H1 (cell line): ENCODE results near the gene SLC39A11. TPM values are rescaled to one million over a fixed set of nuclear protein-coding genes. Genes with fewer than 3 reads are reported as not detected.

ENCODE experiments used
- CTCF ChIA-PET: fragments of 300-600 bp; sonication (Branson Sonifier 250); formaldehyde crosslinking; loops from one replicate; lab custom pipeline; 2021; ENCODE audit not compliant: partially characterized antibody; lab: Charles Lee
- POLR2A ChIA-PET: fragments of 300-600 bp; sonication (Branson Sonifier 250); formaldehyde crosslinking; loops from one replicate; lab custom pipeline; 2021; ENCODE audit warnings: inconsistent platforms; ENCODE audit not compliant: partially characterized antibody; lab: Charles Lee
- DNase-seq, 2 experiments: peaks; one replicate each; pipeline versions ENCODE4 v3.0.0 to v3.0.0-alpha.2; 2010 to 2022; ENCODE audit warnings: low spot score in 2 of 2, low read depth in 1 of 2, mixed read lengths in 1 of 2
- FAIRE-seq: peaks from 2 replicates; lab custom pipeline; 2011; peaks lifted over from hg19 to GRCh38; lab: Jason Lieb, UNC
- H2AFZ ChIP-seq: 2 replicates; pipeline ENCODE4 v1.8.1; 2012; ENCODE audit warnings: low read length, inconsistent platforms
- H2AK5ac ChIP-seq: 2 replicates; pipeline ENCODE4 v1.6.1; 2013; ENCODE audit warnings: low read depth, low read length
- H2BK120ac ChIP-seq: replicated peaks from 2 replicates; pipeline ENCODE3; 2013; ENCODE audit warnings: low read depth, low read length, inconsistent platforms
- H2BK12ac ChIP-seq: 2 replicates; pipeline ENCODE4 v1.6.1; 2013; ENCODE audit warnings: low read depth, low read length
- H2BK15ac ChIP-seq: 2 replicates; pipeline ENCODE4 v1.6.1; 2013; ENCODE audit warnings: low read length
- H2BK20ac ChIP-seq: 2 replicates; pipeline ENCODE4 v1.6.1; 2013; ENCODE audit warnings: low read length
- H2BK5ac ChIP-seq: 2 replicates; pipeline ENCODE4 v1.6.1; 2013; ENCODE audit warnings: low read depth, low read length
- H3K14ac ChIP-seq: 2 replicates; pipeline ENCODE4 v1.6.1; 2013; ENCODE audit warnings: inconsistent platforms; ENCODE audit not compliant: insufficient read length
- H3K18ac ChIP-seq: 2 replicates; pipeline ENCODE4 v1.6.1; 2013; ENCODE audit warnings: low read length; ENCODE audit errors: extremely low read depth
- H3K23ac ChIP-seq: 2 replicates; pipeline ENCODE4 v1.6.1; 2013; ENCODE audit warnings: inconsistent platforms; ENCODE audit not compliant: insufficient read length
- H3K23me2 ChIP-seq: 2 replicates; pipeline ENCODE4 v1.6.1; 2013; ENCODE audit warnings: low read depth, low read length
- H3K27ac ChIP-seq: 2 replicates; pipeline ENCODE4 v1.6.1; 2011; ENCODE audit warnings: low read depth, low read length, inconsistent platforms
- H3K27me3 ChIP-seq, 4 experiments: replicated peaks in 1 of 4; 1 replicate in 1 of 4; 2 replicates in 3 of 4; pipeline versions ENCODE4 v1.6.1 to v1.8.1; 2011 to 2013; ENCODE audit warnings: low read length in 3 of 4, mild to moderate bottlenecking in 3 of 4, inconsistent platforms in 2 of 4, mixed read lengths in 2 of 4, moderate library complexity in 1 of 4; ENCODE audit not compliant: control insufficient read depth in 3 of 4, insufficient read depth in 3 of 4; ENCODE audit errors: extremely low read depth in 1 of 4
- H3K36me3 ChIP-seq, 4 experiments: 2 replicates each; pipeline versions ENCODE4 v1.6.1 to v1.8.1; 2011 to 2013; ENCODE audit warnings: mild to moderate bottlenecking in 4 of 4, low read length in 3 of 4, moderate library complexity in 2 of 4, control low read depth in 1 of 4, inconsistent platforms in 1 of 4; ENCODE audit not compliant: insufficient read depth in 4 of 4, control insufficient read depth in 2 of 4
- H3K4ac ChIP-seq: replicated peaks from 2 replicates; pipeline ENCODE3; 2013; ENCODE audit warnings: low read length, low read depth, mixed read lengths, inconsistent platforms; ENCODE audit not compliant: insufficient read length
- H3K4me1 ChIP-seq, 4 experiments: replicated peaks in 1 of 4; 1 replicate in 1 of 4; 2 replicates in 3 of 4; pipeline versions ENCODE4 v1.6.1 to v1.8.1; 2011 to 2013; ENCODE audit warnings: low read length in 3 of 4, inconsistent platforms in 2 of 4, mixed read lengths in 1 of 4; ENCODE audit not compliant: insufficient read depth in 4 of 4, control insufficient read depth in 3 of 4
- H3K4me2 ChIP-seq, 2 experiments: 2 replicates each; pipeline versions ENCODE4 v1.6.1 to v1.8.1; 2011 to 2013; ENCODE audit warnings: low read depth in 2 of 2, low read length in 2 of 2, control low read depth in 1 of 2, inconsistent platforms in 1 of 2, mild to moderate bottlenecking in 1 of 2; ENCODE audit not compliant: insufficient read depth in 1 of 2
- H3K4me3 ChIP-seq, 4 experiments: fragments of 200-600, 300-600 bp in 1 of 4; sonication (generic), shearing (Covaris generic), sonication (Bioruptor Twin) in 1 of 4; 2 replicates each; pipeline versions ENCODE4 v1.5.1 to v1.8.1; 2011 to 2016; ENCODE audit warnings: low read length in 4 of 4, low read depth in 3 of 4, control low read depth in 2 of 4, inconsistent platforms in 2 of 4, mild to moderate bottlenecking in 2 of 4, mixed read lengths in 1 of 4, moderate library complexity in 1 of 4; ENCODE audit not compliant: insufficient read depth in 2 of 4; ENCODE audit errors: extremely low read depth in 1 of 4
- H3K56ac ChIP-seq: replicated peaks from 2 replicates; pipeline ENCODE3; 2013; ENCODE audit warnings: low read depth, mild to moderate bottlenecking, mixed read lengths, low read length, inconsistent platforms; ENCODE audit not compliant: insufficient read length
- H3K79me1 ChIP-seq: 2 replicates; pipeline ENCODE4 v1.6.1; 2013; ENCODE audit warnings: low read depth, low read length, control low read depth
- H3K79me2 ChIP-seq, 2 experiments: 2 replicates each; pipeline versions ENCODE4 v1.6.1 to v1.8.1; 2012 to 2013; ENCODE audit warnings: low read length in 2 of 2, mild to moderate bottlenecking in 2 of 2, inconsistent platforms in 1 of 2; ENCODE audit not compliant: insufficient read depth in 2 of 2, control insufficient read depth in 1 of 2
- H3K9ac ChIP-seq, 4 experiments: replicated peaks in 1 of 4; 1 replicate in 1 of 4; 2 replicates in 3 of 4; pipeline versions ENCODE4 v1.6.1 to v1.8.1; 2011 to 2013; ENCODE audit warnings: low read depth in 3 of 4, low read length in 3 of 4, control low read depth in 2 of 4, mild to moderate bottlenecking in 2 of 4, moderate library complexity in 2 of 4, inconsistent platforms in 1 of 4; ENCODE audit errors: extremely low read depth in 1 of 4
- H3K9me3 ChIP-seq, 2 experiments: 2 replicates each; pipeline versions ENCODE4 v1.6.1 to v1.8.1; 2012 to 2013; ENCODE audit warnings: mild to moderate bottlenecking in 2 of 2, moderate library complexity in 2 of 2, control low read depth in 1 of 2, inconsistent platforms in 1 of 2, low read depth in 1 of 2, low read length in 1 of 2, mixed read lengths in 1 of 2; ENCODE audit not compliant: insufficient read depth in 2 of 2
- H4K20me1 ChIP-seq, 2 experiments: replicated peaks in 1 of 2; 2 replicates each; pipeline versions ENCODE3 to v1.8.1; 2011 to 2013; ENCODE audit warnings: inconsistent platforms in 2 of 2, low read length in 2 of 2, mild to moderate bottlenecking in 1 of 2; ENCODE audit not compliant: insufficient read depth in 2 of 2, control insufficient read depth in 1 of 2
- H4K5ac ChIP-seq: 2 replicates; pipeline ENCODE4 v1.6.1; 2013; ENCODE audit warnings: low read length, low read depth, mixed read lengths, inconsistent platforms; ENCODE audit not compliant: insufficient read length
- H4K8ac ChIP-seq: 2 replicates; pipeline ENCODE4 v1.8.0; 2013; ENCODE audit warnings: mild to moderate bottlenecking, moderate library complexity, low read length, inconsistent platforms; ENCODE audit not compliant: insufficient read depth; ENCODE audit errors: extremely low read depth
- H4K91ac ChIP-seq: replicated peaks from 2 replicates; pipeline ENCODE3; 2013; ENCODE audit warnings: low read length, mixed read lengths, inconsistent platforms; ENCODE audit not compliant: insufficient read length
- CEBPB ChIP-seq: IDR thresholded peaks from 2 replicates; pipeline ENCODE4 v1.6.1; 2012; ENCODE audit warnings: low read depth, low read length
- HDAC2 ChIP-seq, 2 experiments: fragments of 300-600 bp in 1 of 2; sonication (generic) in 1 of 2; IDR thresholded peaks; 2 replicates each; pipeline ENCODE4 v1.6.1; 2011 to 2012; ENCODE audit warnings: low read depth in 2 of 2, low read length in 2 of 2, mild to moderate bottlenecking in 2 of 2, moderate library complexity in 2 of 2, borderline replicate concordance in 1 of 2, inconsistent platforms in 1 of 2
- JUND ChIP-seq: IDR thresholded peaks from 2 replicates; pipeline ENCODE4 v1.6.1; 2011; ENCODE audit warnings: mild to moderate bottlenecking, improper control_type of control experiment, low read length
- RAD21 ChIP-seq, 2 experiments: IDR thresholded peaks in 1 of 2; conservative IDR thresholded peaks in 1 of 2; 2 replicates each; pipeline ENCODE4 v1.6.1; 2011; ENCODE audit warnings: low read depth in 2 of 2, low read length in 2 of 2, improper control_type of control experiment in 1 of 2, inconsistent platforms in 1 of 2, mild to moderate bottlenecking in 1 of 2, moderate library complexity in 1 of 2
- SP4 ChIP-seq: IDR thresholded peaks from 2 replicates; pipeline ENCODE4 v1.6.1; 2012; ENCODE audit warnings: low read length, inconsistent platforms
- SUZ12 ChIP-seq: fragments of 200-600 bp; sonication (generic); IDR thresholded peaks from 2 replicates; pipeline ENCODE4 v1.6.1; 2012; ENCODE audit warnings: mild to moderate bottlenecking, inconsistent platforms, low read length, moderate library complexity, mixed read lengths
- WGBS, 2 experiments: shearing (Covaris generic) in 1 of 2; methylation state at CpG; one replicate each; pipeline versions ENCODE4 v1.1.6 to v1.1.7; 2013 to 2015; ENCODE audit warnings: low lambda C conversion rate in 2 of 2, mixed read lengths in 2 of 2, inconsistent platforms in 1 of 2, low coverage in 1 of 2, missing lambda C conversion rate in 1 of 2; ENCODE audit not compliant: insufficient replicate concordance in 2 of 2, insufficient coverage in 1 of 2, insufficient read length in 1 of 2; ENCODE audit errors: extremely low coverage in 1 of 2, missing lambda C conversion rate in 1 of 2; 5-methylcytosine and 5-hydroxymethylcytosine counted together
- polyA plus RNA-seq, 7 experiments: library from polyadenylated mRNA; depleted of rRNA in 3 of 7; stranded (reverse) in 5 of 7; unstranded in 2 of 7; fragments of >200 nt in 5 of 7; fragments of 200-250 nt in 2 of 7; gene quantifications; 1 replicate in 5 of 7; 2 replicates in 1 of 7; 4 replicates in 1 of 7; pipeline versions ENCODE4 v1.2.1 to v1.2.3, GENCODE V29; 2011 to 2013; ENCODE audit warnings: missing spikeins in 2 of 7, mixed read lengths in 2 of 7
- total RNA-seq: library from RNA; stranded (reverse); fragmentation: NEBNext Ultra II Directional; extraction: Animal tissue kit (Norgen Biotek cat#: 25700); gene quantifications from 2 replicates; pipeline ENCODE4 v1.2.1, GENCODE V29; 2021
- TF ChIP-seq, protein P1 (sequence below): IDR thresholded peaks from 2 replicates; pipeline ENCODE4 v1.6.1; 2011; ENCODE audit warnings: low read length, improper control_type of control experiment
- TF ChIP-seq, protein P2 (sequence below), 3 experiments: IDR thresholded peaks; 1 replicate in 2 of 3; 2 replicates in 1 of 3; pipeline versions ENCODE4 v1.5.1 to v1.6.1; 2011; ENCODE audit warnings: low read length in 3 of 3, mild to moderate bottlenecking in 3 of 3, inconsistent platforms in 2 of 3, low read depth in 1 of 3, moderate library complexity in 1 of 3; ENCODE audit not compliant: insufficient read depth in 1 of 3; ENCODE audit errors: control extremely low read depth in 1 of 3

The SLC39A11 gene
- total and polyA plus RNA-seq, 2 of the 8 experiments (the other 6 are each of a cell fraction or from before 2014, with no cell fraction given) = 12.2 to 19.6 TPM

DNA sequence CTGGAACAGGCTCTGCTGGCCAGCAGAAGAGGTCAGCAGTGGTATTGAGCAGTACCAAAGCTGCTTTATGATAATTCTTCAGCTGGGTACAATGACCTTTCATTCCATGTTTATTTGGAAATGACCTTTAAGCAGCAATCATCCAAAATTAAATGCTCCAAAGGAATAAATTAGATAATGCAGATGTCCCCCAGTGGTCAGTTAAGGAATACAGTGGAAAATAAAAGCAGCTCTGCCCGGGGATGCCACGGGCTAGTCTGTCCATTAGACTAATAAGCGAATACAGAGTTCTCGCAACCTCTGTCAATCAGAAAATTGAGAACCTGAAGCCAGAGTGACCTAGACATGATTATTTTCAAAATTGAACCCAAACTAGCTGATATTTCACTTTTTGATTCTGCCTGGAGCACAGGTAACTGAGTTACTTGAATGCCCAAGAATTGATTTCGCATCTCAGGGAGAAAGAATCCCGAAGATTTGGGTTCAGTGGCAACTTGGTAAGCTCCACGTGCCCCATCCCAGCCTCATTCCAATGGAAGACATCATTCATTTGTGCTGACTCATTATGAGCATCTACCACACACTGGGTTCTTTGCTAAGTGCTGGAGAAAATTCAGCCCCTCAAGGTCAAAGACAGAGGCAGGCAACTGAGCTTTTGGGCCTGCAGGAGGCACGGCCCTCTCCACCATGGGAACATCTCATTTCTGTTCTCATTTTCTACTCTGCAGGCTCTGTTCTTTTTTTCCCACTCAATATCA lies 34.4 kb upstream of the SLC39A11 start:
- H3K4ac ChIP-seq = no peak overlapping the region
- DNase-seq (no peak), FAIRE-seq (no peak)
- no peaks in the 10 kb centered on the region for H3K23me2 ChIP-seq
- H3K9me3 ChIP-seq = no peaks in the 10 kb centered on the region
- no peak overlapping the region for H2AFZ ChIP-seq
- H3K36me3 ChIP-seq = no peaks in the 10 kb centered on the region
- no peak overlapping the region for H3K23ac ChIP-seq
- ChIA-PET POLR2A (interaction anchor here (1.2 kb wide), 1 partner anchor 14 kb away, joined by 3 read pairs; no protein-coding TSS in a partner anchor), CTCF (interaction anchor here (0.7 to 2.4 kb wide), 10 partner anchors 8 to 401 kb away, joined by 3 to 11 read pairs (median 4); no protein-coding TSS in a partner anchor)
- no peak overlapping the region for H2BK12ac ChIP-seq
- no peak overlapping the region for H3K4me2 ChIP-seq
- H3K4me3 ChIP-seq = no peak overlapping the region
- no peaks in the 10 kb centered on the region for H4K20me1 ChIP-seq
- no peak overlapping the region for H3K27ac ChIP-seq
- no peaks in the 10 kb centered on the region for H3K79me1 ChIP-seq
- peak overlapping the region; percentile 15; the same call in 1 of the 2 replicates for H4K8ac ChIP-seq
- TF ChIP-seq SP4 (no peak), RAD21 (IDR thresholded peaks at IDR 0.05 in 1 of 2, conservative IDR thresholded peaks at IDR 0.05 in 1 of 2; ENCODE audit: low read depth in 2 of 2, low read length in 2 of 2) (no peak), HDAC2 (IDR thresholded peaks at IDR 0.05; ENCODE audit: borderline replicate concordance in 1 of 2, low read depth in 2 of 2, low read length in 2 of 2) (no peak), CEBPB (no peak), JUND (no peak), SUZ12 (no peak)
- TF ChIP-seq, protein P1, sequence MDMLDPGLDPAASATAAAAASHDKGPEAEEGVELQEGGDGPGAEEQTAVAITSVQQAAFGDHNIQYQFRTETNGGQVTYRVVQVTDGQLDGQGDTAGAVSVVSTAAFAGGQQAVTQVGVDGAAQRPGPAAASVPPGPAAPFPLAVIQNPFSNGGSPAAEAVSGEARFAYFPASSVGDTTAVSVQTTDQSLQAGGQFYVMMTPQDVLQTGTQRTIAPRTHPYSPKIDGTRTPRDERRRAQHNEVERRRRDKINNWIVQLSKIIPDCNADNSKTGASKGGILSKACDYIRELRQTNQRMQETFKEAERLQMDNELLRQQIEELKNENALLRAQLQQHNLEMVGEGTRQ = no peak
- TF ChIP-seq, protein P2, sequence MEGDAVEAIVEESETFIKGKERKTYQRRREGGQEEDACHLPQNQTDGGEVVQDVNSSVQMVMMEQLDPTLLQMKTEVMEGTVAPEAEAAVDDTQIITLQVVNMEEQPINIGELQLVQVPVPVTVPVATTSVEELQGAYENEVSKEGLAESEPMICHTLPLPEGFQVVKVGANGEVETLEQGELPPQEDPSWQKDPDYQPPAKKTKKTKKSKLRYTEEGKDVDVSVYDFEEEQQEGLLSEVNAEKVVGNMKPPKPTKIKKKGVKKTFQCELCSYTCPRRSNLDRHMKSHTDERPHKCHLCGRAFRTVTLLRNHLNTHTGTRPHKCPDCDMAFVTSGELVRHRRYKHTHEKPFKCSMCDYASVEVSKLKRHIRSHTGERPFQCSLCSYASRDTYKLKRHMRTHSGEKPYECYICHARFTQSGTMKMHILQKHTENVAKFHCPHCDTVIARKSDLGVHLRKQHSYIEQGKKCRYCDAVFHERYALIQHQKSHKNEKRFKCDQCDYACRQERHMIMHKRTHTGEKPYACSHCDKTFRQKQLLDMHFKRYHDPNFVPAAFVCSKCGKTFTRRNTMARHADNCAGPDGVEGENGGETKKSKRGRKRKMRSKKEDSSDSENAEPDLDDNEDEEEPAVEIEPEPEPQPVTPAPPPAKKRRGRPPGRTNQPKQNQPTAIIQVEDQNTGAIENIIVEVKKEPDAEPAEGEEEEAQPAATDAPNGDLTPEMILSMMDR (IDR thresholded peaks at IDR 0.05; ENCODE audit: control extremely low read depth in 1 of 3, insufficient read depth in 1 of 3, low read depth in 1 of 3, low read length in 3 of 3) = no peak
- no peak overlapping the region for H2AK5ac ChIP-seq
- peaks cover 0 to 4% (median 0%) of the 10 kb centered on the region in 4 experiments; a peak in 2 of 7 replicates for H3K4me1 ChIP-seq
- no peak overlapping the region for H2BK120ac ChIP-seq
- no peak overlapping the region for H2BK20ac ChIP-seq
- H3K9ac ChIP-seq = no peak overlapping the region
- H2BK5ac ChIP-seq = no peak overlapping the region
- no peak overlapping the region for H4K91ac ChIP-seq
- H3K79me2 ChIP-seq = no peaks in the 10 kb centered on the region
- 78% methylated on average over 8 of the region's 8 CpGs; no CpG with 5 or more reads in 1 of the 2 experiments for WGBS, 2 experiments
- no peak overlapping the region for H3K56ac ChIP-seq
- no peak overlapping the region for H2BK15ac ChIP-seq
- no peak overlapping the region for H3K14ac ChIP-seq
- H3K27me3 ChIP-seq = no peaks in the 10 kb centered on the region
- H3K18ac ChIP-seq = no peak overlapping the region
- H4K5ac ChIP-seq = no peak overlapping the region
